Left lung (tissue), 10 donors: Measurements from ENCODE around the gene TMPRSS15. TPM values are rescaled to one million over a fixed set of nuclear protein-coding genes. Genes with fewer than 3 reads are reported as not detected.
"Not testable (repeated sequence)": the region's sequence is repeated elsewhere in the genome, so short reads cannot be mapped to it uniquely, and the experiment has no call there.

Source experiments
- ATAC-seq: fragments of 200-7000 bp; cut with Tn5 transposase; one replicate; pipeline ENCODE4 v1.9.1; 2020; ENCODE audit warnings: moderate library complexity
- DNase-seq, 4 donors: peaks; one replicate each; pipeline ENCODE4 v3.0.0-alpha.2; 2013 to 2020
- H3K27ac ChIP-seq, 2 donors: fragments of 200-600 bp; sonication (generic) in 1 of 2; one replicate each; pipeline versions ENCODE4 v1.5.0 to v1.8.0; 2020 to 2021
- H3K27me3 ChIP-seq, 2 donors: fragments of 200-600 bp; sonication (generic) in 1 of 2; one replicate each; pipeline versions ENCODE4 v1.5.0 to v1.8.0; 2020 to 2021
- H3K36me3 ChIP-seq, 2 donors: fragments of 200-600 bp; sonication (generic) in 1 of 2; one replicate each; pipeline versions ENCODE4 v1.5.0 to v1.8.0; 2020 to 2021
- H3K4me1 ChIP-seq, 2 donors: fragments of 200-600 bp; one replicate each; pipeline ENCODE4 v1.8.0; 2021
- H3K4me3 ChIP-seq, 2 donors: fragments of 200-600 bp; sonication (generic) in 1 of 2; one replicate each; pipeline versions ENCODE4 v1.5.0 to v1.8.0; 2020 to 2021; ENCODE audit warnings: mild to moderate bottlenecking in 1 of 2
- H3K9me3 ChIP-seq, 2 donors: fragments of 200-600 bp; sonication (generic) in 1 of 2; one replicate each; pipeline versions ENCODE4 v1.5.0 to v1.8.0; 2020 to 2021
- intact Hi-C, 2 donors: fragments of 100-400 bp; cut with DNase I; formaldehyde crosslinking; loops; one replicate each; pipeline versions ENCODE4 v1.11.2 to v1.14.2; 2022
- polyA plus RNA-seq, 6 donors: library from polyadenylated mRNA; unstranded; fragments of 120-200 nt; gene quantifications; one replicate each; pipeline ENCODE4 v1.2.1, GENCODE V29; 2013; ENCODE audit not compliant: insufficient read length in 6 of 6
- total RNA-seq, 2 donors: library from RNA; stranded (reverse); fragmentation: NEBNext Ultra II Directional; extraction: Animal tissue kit (Norgen Biotek cat#: 25700); gene quantifications; one replicate each; pipeline ENCODE4 v1.2.1, GENCODE V29; 2021
- TF ChIP-seq, protein P1 (sequence below), 2 donors: fragments of 200-600 bp; sonication (generic) in 1 of 2; IDR thresholded peaks; one replicate each; pipeline versions ENCODE4 v1.5.0 to v1.8.0; 2021; ENCODE audit warnings: antibody characterized with exemption in 2 of 2
- donor health status: DM: no; HTN: yes; CAD: no.
- donor health status: DM: no; HTN: no; CAD: no.

TMPRSS15 gene
- total and polyA plus RNA-seq, 8 donors = 0.04 TPM; not detected in 7

DNA sequence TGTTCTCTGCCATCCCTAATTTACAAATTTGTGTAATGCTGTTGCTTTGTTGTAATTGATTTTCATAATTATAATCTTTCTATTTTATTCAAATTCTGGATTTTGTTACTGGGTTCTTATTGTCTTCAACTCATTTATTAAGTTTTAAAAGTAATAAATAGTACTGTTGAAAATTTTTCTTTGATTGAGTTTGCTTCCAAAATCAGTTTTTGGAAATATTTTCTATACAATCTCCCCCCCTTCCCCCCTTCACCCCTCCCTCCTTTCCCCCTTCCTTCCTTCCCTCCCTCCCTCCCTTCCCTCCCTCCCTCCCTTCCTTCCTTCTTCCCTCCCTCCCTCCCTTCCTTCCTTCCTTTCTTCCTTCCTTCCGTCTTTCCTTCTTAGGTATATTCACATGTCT, 6.0 kb upstream of the TMPRSS15 start:
- TF ChIP-seq, protein P1, sequence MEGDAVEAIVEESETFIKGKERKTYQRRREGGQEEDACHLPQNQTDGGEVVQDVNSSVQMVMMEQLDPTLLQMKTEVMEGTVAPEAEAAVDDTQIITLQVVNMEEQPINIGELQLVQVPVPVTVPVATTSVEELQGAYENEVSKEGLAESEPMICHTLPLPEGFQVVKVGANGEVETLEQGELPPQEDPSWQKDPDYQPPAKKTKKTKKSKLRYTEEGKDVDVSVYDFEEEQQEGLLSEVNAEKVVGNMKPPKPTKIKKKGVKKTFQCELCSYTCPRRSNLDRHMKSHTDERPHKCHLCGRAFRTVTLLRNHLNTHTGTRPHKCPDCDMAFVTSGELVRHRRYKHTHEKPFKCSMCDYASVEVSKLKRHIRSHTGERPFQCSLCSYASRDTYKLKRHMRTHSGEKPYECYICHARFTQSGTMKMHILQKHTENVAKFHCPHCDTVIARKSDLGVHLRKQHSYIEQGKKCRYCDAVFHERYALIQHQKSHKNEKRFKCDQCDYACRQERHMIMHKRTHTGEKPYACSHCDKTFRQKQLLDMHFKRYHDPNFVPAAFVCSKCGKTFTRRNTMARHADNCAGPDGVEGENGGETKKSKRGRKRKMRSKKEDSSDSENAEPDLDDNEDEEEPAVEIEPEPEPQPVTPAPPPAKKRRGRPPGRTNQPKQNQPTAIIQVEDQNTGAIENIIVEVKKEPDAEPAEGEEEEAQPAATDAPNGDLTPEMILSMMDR (IDR thresholded peaks at IDR 0.05) = no peak
- no peaks in the 10 kb centered on the region for H3K36me3 ChIP-seq
- no peak overlapping the region for H3K27ac ChIP-seq
- no peaks in the 10 kb centered on the region for H3K27me3 ChIP-seq
- no peaks in the 10 kb centered on the region for H3K4me1 ChIP-seq
- intact Hi-C loops = no loop called here
- no peak overlapping the region for H3K4me3 ChIP-seq
- ATAC-seq (no peak), DNase-seq (no peak)
- H3K9me3 ChIP-seq = no peaks in the 10 kb centered on the region

DNA sequence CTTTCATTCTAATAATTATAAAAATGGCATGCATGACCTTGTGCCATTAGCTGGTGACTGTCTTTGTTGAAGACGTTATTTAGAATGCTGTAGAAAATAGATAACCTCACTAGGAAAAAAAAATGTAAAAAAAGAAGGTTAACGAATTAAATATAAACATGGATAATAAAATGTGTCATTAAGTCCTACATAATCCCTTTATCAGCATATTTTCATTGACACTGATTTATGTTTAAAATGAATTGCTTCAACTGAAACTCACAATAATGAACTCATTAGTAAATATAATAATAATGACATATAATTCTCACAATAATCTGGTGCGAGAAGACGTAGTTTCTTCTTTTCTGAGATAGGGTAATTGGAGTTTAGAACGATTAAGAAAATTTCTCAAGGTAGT, 4.7 kb downstream of the TMPRSS15 start:
- no peaks in the 10 kb centered on the region for H3K27me3 ChIP-seq
- ATAC-seq = no peak
- intact Hi-C loops = no loop called here

DNA sequence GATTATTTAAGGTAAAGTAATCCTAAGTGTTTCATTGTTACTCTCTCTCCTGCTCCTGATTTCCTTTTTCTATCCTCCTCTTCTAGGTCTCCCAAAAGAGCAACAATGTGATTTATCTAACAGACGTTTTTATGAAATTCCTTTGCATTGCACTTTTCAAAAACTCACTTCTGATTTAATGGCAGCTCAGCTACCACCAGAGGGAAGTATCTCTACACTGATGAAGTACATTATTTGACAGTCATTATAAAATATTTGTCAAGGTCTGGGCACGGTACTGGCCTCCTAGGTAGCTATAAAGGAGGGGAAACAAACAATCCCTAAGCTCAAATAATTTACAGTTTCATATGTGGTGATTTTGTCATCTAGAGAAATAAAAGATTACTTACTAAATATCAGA, 15.6 kb downstream of the TMPRSS15 start:
- no peak overlapping the region for H3K4me3 ChIP-seq
- TF ChIP-seq, protein P1 (IDR thresholded peaks at IDR 0.05) = no peak
- H3K36me3 ChIP-seq = no peaks in the 10 kb centered on the region
- intact Hi-C loops = no loop called here
- H3K27me3 ChIP-seq = no peaks in the 10 kb centered on the region
- ATAC-seq (no peak), DNase-seq (no peak)
- H3K27ac ChIP-seq = no peak overlapping the region
- peaks cover 0 to 9% of the 10 kb centered on the region in 2 donors for H3K9me3 ChIP-seq
- H3K4me1 ChIP-seq = no peaks in the 10 kb centered on the region

More for the DNA sequence above, 4.7 kb downstream of the TMPRSS15 start:
- H3K36me3 ChIP-seq = no peaks in the 10 kb centered on the region
- DNase-seq = no peak
- no peak overlapping the region for H3K4me3 ChIP-seq
- TF ChIP-seq, protein P1 (IDR thresholded peaks at IDR 0.05) = no peak
- peaks cover 0 to 9% of the 10 kb centered on the region in 2 donors for H3K9me3 ChIP-seq
- no peaks in the 10 kb centered on the region for H3K4me1 ChIP-seq
- H3K27ac ChIP-seq = no peak overlapping the region

DNA sequence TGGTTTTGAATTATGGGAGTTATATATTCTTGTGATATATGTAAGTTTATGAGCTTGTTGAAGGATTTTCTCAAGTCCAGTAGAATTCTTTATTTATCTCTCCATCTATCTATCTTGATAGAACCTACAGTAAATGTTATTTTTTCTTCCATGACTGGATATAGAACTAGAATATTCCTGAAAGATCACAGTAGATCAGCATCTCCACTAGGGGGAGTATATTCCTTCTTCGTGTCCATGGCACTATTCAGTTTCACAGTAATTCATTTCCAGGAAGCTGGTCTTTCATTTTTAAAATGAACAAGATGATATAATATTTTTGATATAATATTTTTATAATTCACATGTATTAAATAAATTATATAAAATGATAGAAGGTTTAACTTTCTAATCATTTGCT, 18.8 kb downstream of the TMPRSS15 start:
- no peaks in the 10 kb centered on the region for H3K27me3 ChIP-seq
- H3K36me3 ChIP-seq = no peaks in the 10 kb centered on the region
- no peaks in the 10 kb centered on the region for H3K4me1 ChIP-seq
- intact Hi-C loops = no loop called here
- H3K4me3 ChIP-seq = no peak overlapping the region
- no peak overlapping the region for H3K27ac ChIP-seq
- H3K9me3 ChIP-seq = no peaks in the 10 kb centered on the region
- TF ChIP-seq, protein P1 (IDR thresholded peaks at IDR 0.05) = peak; percentile 33 to 62
- no peak for DNase-seq
- ATAC-seq = peak; percentile 73

DNA sequence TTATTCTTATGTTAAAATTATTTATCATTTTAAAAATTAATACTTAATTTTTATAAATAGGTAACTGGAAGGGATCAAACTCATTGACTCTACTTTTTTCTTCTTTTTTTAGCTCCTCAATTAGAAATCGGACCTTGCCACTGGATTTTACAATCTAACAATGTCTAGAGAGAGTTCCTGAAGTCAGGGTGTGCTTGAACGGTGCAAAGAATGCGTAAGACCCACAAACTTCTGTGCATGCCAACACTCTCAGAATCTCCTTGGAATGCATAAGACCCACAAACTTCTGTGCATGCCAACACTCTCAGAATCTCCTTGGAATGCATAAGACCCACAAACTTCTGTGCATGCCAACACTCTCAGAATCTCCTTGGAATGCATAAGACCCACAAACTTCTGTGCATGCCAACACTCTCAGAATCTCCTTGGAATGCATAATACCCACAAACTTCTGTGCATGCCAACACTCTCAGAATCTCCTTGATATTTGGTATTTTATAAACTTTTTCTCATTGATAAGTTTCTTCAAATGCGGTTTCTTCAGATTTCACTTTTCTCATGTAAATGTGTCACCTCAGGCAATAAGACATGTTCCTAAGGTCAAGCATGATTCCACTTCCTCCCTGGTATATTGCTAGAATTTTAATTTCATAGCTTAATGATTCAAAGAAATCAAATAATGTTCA, 20.5 kb downstream of the TMPRSS15 start:
- intact Hi-C loops = not testable (repeated sequence)

DNA sequence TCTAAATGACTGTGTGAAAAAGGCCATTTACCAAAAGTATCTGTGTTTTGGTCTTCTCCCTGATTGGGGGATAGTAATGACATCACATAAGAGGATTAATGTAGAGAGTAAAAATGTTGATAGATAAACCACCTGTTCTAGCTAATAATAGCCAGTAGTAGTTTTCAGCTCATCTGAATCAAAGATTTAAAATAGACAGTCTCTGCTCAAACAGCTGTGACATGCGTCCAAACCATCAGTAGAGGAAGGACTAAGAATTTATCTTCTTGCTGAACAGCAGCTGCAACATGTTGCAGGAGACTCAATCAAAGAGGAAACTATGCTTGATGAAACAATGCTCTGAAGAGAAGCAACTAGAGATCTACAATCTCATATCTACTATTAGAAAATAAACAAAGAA, 21.4 kb downstream of the TMPRSS15 start:
- Histone ChIP-seq H3K4me3 (no peak overlapping the region), H3K9me3 (no peaks in the 10 kb centered on the region), H3K27ac (no peak overlapping the region), H3K4me1 (no peaks in the 10 kb centered on the region), H3K36me3 (no peaks in the 10 kb centered on the region), H3K27me3 (no peaks in the 10 kb centered on the region)
- TF ChIP-seq, protein P1 (IDR thresholded peaks at IDR 0.05) = no peak
- no peak for DNase-seq
- no peak for ATAC-seq
- intact Hi-C loops = no loop called here

More for the DNA sequence above, 20.5 kb downstream of the TMPRSS15 start:
- not testable (repeated sequence) for H3K4me1 ChIP-seq, H3K36me3 ChIP-seq, H3K9me3 ChIP-seq, H3K27ac ChIP-seq, H3K27me3 ChIP-seq, DNase-seq, H3K4me3 ChIP-seq, ATAC-seq
